Dedifferentiated amniotic fluid mesenchymal stem cell (primary cell): Measurements from ENCODE around the gene MAPK8IP2.
A peak's percentile ranks its signal among the peaks of the same experiment; 100 is the strongest.

ENCODE experiments used
- DNase-seq: peaks from one replicate; pipeline ENCODE4 v3.0.0-alpha.2; 2016; ENCODE audit errors: extremely low spot score

The MAPK8IP2 gene

DNA sequence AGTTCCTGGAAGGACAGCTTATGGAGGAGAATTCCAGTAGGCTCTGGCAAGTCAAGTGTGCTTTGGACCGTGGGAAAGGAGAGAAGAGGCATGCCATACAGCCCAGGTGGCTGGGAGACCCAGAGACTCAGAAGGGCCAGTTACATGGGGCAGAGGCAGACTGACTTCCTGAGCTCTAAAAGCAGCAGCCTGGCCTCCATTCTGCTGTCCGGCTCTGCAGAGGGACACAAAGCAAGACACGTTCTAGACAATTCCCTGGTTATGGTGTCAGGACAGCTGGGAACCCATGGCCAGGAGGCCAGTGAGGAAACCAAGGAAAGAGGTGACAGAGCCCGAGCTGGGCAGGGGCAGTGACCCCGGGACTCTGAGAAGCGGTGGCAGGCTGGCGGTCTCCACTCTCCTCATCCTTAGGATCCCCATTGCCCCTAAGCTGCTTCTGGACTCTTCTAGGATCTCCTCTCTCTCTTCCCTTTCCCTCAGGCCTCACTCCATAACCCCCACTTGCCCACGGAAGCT lies 25.1 kb upstream of the MAPK8IP2 start:
- no peak for DNase-seq

DNA sequence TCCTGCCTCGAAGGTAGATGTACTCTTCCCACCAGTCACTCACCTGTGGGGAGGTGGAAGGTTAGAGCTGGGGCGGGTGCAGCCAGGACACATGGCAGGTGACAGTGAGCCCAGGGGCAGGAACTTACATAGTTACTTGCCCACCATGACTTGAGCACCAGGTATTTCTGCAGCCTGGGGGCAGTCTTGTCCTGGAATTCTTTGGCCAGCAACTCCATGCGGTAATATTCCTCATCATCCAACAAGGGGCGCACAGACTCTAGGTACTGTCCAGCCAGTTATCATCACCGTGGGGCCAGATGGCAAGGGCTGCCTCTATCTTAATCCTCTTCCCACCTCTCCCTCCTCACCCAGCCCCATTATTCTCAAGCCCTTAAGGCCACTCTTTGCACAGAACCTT lies 24.5 kb upstream of the MAPK8IP2 start:
- DNase-seq: no peak

DNA sequence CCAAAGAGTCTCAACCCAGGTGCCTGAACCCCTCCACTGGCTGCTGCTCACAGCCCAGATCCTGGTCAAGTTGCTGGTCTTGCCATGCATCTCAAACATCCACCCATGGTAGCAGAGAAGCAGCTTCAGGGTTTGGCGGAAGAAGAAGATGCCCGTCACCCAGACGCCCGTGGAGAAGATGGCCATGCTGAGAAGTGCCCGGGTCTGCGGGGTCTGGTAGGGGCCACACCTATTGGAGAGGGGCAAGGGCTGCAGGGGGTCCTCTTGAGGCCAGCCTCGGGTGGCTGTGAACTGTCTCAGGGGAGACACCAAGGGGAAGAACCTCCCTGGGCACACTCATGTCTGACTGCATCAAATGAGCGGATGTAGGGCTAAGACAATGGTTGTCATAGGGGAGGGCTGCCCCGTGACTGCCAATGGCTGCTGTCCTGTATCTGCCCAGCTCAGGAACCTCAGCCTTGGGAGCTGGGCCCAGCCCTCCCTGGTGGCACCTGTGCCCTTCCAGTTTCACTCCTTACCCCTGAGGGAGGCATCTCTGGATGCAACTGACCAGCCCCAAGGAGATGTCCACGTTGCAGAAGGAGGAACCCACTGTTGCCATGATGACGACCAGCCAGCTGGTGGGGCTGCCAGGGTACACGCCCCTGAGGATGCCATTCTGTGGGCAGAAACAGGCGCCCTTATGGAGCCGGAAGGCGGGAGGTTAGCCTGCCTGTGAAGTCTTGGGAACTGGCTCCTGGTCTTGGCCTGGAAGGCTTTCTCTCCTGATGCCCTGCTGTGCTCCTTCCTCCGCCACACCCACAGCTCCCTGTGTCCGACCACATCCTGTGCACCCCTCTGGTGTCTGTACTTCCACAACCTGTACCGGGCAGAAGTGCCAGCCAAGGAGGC lies 23.5 kb upstream of the MAPK8IP2 start:
- no peak for DNase-seq

DNA sequence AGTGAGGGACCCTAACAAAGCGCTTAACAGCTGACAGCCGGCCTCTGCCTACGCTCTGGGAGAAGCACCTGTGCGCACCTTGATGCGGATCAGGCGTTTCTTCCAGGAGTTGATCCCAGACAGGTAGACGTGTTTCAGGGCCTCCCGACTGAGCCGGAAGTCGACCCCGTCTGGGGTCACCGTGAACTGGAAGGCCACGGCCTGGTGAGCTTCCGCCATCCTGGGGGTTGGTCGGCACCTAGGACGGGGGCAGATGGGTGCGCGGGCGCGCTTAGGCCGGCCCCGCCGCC lies 23.0 kb upstream of the MAPK8IP2 start:
- DNase-seq: no peak

DNA sequence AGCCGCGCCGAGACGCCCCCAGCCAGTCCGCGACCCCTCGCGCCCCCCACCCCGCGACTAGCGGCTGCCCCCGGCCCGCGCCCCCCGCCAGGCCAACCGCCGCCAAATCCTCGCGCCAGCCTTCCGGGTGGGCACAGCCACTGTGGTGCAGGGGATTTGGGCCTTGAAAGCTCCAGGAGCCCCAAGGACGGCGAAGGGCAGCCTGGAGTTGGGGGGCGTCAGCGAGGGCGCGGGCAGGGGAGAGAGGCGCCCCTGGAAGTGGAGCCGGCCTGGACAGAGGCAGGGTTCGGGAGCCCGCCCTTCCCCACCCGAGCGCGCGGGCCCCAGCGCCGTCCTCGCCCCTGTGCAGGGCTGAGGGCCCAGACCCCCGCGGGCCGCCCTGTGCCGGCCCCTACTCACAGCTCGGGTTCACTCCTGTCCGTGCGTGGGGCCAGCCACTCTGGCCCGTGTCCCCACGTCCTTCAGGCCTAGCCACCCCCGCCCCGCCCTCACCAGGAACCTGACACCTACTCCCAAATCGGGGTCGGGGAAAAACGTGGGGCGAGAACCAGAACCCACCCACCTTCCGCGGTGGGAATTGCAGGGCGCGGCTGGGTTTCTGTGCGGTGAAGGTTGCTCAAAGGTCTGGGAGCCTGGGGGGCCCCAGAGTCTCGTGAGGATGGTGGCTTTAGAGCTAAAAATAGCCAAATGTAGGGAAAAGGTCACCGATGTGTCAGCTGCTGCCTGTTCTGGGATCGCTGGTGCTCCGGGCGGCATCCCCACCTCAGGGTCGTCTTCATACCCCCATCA lies 22.4 kb upstream of the MAPK8IP2 start, which contains the start of gene CPT1B:
TSS of gene CPT1B (minus strand) at position 441 of the 789 bp plus-strand sequence. CDS start 512 bp downstream, outside the sequence.
- DNase-seq: no peak

DNA sequence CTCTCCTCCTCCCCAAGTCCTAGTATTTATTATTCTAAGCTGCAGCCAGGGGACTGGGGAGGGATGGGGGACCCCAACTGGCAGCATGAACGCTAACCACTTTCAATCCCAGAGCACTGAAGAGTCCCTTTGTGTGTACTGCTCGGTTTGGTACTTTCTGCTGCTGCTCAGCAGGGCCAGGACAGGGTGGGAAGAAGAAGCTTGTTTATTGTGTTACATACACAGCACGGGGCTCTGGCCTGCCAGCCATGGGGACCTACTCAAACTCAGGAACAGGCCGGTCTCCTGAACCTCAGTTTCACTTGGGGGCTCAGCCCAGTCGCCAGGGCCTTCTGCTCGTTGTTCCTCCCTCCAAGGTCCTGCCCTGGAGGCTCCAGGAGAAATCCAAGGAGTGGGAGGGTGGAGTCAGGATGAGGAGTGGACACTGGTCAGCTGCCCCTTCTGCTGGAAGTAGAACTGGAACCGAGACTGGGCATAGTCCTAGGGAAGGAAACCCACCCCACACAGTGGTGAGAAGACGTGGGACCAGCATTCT lies 21.8 kb upstream of the MAPK8IP2 start:
- DNase-seq: no peak

DNA sequence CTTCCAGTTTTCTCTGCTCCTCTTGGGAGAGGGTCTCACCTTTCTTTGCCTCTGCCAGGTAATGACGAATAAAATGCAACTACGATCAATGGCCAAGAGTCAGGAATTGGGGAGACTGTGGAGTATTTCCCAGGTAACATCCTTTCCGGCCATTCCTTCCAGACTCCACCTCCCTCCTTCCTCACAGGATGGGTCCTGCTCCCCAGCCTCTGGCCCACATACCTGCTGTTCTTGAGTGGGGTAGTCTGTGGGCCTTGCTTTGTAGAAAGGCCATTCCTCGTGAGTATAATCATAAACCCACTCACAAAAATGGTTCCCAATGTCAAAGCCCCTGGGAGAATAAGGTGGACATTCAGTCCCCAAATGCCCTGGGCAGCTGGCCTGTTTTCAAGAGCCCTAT lies 20.8 kb upstream of the MAPK8IP2 start:
- DNase-seq: no peak

DNA sequence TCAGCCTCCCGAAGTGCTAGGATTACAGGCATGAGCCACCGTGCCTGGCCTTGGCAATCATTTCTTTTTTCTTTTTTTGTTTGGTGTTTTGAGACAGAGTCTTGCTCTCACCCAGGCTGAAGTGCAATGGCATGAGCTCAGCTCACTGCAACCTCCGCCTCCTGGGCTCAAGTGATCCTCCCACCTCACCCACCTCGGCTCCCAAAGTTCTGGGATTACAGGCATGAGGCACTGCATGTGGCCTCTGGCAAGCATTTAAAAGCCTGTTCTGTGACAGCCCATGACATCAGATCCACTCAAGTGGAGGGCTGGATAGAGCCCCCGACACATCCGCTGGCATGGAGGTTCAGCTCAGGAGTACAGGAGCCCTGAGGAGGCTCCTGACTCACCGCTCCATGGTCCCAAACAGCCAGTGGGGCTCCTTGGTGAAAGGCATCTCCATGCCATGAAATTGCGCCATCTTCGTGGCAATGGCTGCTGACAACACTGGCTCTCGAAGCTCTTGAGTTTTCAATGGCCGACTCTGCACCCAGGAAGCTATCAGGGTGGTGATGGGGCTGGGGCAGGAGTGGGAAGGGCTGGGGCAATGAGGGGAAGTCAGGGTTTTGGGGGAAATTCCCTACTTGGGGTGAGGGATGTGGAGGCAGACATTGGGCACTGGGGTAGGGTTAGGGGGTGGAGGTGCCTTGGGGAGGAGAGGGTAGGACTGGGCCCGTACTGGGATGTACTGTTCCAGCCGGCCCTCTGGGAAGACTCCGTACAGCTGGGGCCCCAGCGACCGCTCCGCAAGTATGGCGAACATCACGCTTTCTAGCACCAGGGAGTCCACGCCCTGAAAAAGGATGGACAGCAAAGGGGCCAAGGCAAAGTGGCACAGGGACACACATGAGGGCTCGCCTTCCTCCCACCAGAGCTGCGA lies 19.3 kb upstream of the MAPK8IP2 start:
- no peak for DNase-seq

DNA sequence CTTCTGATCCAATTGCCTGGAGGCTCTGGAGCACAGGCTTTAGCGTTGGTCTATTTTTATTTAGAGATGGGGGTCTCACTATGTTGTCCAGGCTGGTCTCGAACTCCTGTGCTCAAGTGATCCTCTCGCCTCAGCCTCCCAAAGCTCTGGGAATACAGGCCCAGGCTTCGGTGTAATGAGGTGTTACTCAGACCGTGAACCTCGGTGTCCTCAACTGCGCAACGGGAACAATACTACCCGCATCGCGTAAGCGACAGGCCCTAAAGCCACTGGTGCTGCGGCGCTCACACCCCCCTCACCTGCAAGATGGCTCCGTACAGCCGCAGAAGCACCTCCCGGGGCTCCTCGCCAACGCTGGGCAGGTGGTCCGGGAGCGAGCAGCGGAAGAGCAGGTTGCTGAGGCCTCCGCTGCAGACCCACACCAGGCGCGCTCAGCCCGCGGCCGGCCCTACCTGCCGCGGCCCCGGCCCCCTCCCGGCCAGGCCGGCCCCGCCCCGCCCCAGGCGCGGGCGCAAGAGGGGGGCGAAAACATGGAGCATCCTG lies 18.6 kb upstream of the MAPK8IP2 start:
- no peak for DNase-seq

DNA sequence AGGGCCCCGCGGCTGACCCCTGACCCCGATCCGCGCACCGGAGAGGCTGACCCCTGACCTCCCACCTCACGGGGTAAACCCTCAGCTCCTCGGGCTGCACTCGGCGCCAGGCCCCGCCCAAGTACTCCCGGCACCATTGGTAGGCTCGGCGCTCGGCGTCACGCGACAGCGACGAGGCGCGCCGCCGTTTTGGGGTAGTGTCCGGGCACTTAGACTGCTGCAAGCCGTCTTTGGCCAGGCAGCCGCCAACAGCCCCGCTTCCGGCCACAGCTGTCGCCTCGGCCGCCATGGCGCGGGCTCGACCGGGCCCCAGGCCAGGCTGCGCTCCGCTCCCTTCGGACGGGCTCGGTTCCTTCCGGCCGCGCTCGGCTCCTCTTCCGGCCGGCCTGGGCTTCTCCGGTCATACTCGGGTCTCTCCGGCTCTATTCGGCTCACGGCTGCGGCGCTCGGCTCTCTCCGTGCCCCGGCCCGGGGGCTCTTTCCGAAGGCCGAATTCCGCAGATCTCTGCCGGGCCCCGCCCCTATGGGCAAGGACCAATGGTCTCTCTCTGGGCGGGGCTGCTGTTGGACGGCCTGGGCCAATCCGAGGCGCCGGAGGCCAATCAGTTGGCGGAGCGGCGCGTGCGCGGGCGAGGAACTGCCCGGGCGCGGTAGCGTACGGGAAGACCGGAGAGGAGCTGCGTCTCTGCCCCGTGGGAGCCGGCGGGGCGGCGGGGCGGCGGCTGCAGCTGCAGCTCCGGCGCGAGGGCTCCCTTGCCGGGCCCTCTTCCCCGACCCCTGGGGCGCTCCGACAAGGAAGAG lies 17.9 kb upstream of the MAPK8IP2 start, which contains the start of gene CHKB:
TSS of gene CHKB (minus strand) at position 357 of the 801 bp plus-strand sequence. CDS start at position 289, 68 bp downstream.
- DNase-seq: peak; percentile 99

DNA sequence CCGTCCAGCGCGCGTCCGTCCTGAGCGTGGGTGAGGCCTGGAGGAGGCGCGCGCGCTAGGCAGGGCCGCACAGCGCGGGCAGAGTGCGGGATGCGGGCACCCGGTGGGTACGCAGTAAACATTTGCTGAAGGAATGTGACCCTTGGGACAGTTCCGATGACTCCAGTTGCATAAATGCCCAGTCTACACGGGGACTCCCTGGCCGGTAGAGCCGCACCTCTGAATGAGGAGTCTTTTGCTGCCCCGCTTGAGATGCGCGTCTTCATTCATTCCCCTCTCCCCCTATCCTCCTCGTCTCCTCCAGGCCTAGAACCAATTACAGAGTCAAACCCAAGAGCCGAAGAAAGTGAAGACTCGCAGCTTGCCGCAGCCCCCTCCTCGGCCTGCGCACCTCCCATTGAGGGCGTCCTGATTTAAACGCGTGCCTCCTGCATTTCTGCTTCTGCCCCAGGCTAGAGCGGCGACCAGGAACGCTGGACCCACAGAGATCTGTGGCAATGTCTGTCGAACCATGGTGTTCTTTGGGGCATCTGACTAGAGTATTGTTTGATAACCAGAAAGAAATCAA lies 17.2 kb upstream of the MAPK8IP2 start:
- DNase-seq: no peak

DNA sequence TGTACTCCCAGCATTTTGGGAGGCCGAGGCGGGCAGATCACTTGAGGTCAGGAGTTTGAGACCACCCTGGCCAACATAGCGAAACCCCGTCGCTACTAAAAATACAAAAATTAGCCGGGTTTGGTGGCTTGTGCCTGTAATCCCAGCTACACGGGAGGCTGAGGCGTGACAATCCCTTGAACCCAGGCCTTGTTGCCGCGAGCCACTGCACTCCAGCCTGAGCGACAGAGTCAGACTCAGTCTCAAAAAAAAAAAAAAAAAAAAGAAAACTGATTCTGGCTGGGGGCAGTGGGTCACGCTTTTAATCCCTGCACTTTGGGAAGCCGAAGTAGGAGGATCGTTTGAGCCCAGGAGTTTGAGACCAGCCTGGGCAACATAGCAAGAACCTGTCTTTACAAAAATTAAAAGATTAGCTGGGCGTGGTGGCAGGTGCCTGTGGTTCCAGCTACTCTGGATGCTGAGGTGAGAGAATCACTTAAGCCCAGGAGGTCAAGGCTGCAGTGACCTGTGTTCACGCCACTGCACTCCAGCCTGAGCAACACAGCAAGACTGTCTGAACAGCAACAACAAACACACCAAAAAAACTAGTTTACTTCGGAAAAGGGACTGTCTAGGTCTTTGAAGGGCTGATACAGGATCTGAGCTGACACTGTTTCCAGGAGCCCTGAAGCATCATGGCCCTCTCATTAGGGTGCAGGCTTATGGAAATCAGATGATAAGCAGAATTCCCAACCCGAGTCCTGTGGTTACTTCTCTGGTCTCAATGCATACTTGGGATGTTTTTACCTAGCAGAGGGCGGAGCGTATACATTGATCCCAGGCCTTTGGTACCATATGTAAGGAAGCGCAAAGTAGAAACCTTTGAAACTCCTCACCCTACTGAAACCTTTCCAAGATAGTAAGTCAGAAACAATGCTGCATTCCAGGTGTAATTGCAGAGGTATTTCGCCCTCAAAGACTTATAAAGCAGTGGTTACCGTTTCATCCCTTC lies 16.2 kb upstream of the MAPK8IP2 start:
- no peak for DNase-seq

DNA sequence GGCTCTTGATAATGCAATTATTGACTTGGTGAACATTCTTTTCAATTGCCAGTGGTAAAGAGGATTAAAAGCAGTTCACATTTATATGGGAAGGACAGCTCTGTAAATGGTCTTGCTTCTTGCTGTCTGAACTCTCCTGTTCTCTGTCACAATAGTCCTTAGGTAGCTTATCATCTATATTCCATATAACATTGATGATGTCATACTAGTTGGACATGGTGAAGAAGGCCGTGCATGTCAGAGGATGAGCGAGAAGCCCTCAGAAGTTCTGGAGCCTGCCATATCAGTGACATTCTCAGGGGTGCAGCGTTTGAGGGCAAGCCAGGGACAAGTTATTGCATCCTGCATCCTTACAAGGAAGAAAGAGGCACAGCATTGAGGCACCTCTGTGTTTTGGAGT lies 15.4 kb upstream of the MAPK8IP2 start:
- no peak for DNase-seq

DNA sequence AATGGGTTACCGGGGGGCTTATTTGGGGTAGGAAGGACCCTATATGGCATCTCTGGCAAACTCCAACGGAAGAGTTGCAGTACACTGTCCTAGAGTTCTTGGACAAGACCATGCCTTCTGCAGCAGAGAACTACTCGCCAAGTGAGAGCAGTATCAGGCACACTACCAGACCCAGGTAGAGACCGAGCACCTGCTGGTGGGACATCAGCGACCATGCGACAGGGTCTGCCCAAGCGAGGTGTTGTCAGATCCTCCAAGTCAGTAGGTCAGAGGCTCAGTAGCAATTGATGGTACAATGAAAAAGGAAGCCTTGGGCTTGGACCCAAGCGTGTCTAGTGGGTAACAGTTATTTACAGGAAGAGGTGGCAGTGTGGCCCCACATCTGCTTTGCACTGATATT lies 14.8 kb upstream of the MAPK8IP2 start:
- no peak for DNase-seq

DNA sequence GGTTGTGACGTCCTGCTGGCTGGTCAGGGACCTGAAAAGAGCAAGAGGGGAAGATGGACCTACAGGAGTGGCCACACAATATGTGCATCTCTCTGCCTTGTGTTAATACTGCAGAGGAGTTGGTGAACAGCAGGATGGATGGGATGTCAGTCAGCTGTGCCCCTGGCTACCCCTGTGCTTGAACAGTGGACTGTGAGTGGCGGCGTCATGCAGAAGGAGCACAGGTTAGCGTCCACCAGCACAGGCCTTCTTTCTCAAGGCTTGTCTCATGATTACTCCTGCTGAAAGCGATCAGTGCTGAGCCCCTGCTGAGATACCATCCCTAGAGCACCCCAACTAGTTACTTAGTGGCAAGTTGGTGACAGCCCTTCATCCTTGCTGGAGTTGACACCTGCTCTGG lies 14.2 kb upstream of the MAPK8IP2 start:
- no peak for DNase-seq

DNA sequence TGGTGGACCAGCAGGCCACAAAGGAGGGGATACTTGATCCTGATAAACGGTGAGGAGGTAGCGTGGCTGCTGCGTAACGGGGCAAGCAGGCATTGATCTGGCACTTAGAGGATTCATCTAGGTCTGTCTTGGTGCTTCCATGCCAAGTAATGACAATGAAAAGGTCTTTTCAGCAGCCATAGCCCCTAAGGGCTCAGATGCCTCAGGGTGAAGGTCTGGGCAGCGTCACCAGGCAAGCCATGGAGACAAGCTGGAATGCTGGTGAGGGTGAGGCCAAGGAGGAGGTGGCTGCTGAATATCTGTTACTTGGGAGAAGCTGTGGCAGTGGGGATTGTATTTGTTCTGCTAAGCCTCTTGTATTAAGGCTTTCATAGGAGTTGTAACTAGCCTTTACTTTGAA lies 13.2 kb upstream of the MAPK8IP2 start:
- DNase-seq: no peak

DNA sequence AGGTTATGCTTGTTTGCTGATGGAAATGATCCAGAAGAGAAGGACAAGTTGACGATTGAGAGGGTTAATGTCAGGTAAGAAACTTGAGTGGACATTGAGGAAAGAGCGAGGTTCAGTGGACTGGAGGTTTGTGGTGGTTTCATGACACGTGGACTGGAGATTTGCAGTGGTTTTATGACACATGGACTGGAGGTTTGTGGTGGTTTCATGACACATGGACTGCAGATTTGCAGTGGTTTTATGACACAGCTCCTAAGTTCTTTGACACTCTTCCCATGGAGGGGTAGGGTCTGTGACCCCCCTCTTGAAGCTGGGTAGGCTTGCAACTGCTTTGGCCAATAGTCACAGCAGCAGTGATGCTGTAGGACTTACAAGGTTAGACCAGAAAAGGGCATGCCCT lies 5.4 kb upstream of the MAPK8IP2 start:
- no peak for DNase-seq

DNA sequence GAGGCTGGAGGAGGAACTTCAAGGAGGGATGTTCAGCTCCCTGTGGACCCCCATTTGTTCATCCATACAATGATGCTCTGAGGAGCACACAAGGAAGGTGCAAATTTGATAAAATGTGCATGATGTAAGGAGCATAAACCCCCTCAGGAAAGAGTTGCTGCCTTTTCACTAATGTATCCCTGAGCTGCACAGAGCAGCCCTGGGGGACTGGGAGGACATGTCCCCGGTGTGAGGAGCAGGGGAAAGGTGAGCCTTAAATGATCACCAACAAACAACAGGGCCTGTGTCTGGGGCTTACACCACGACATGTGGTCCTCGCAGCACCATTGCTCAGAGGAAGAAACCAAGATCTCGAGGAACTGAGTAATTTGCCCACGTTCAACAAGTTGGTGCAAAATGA lies 3.5 kb upstream of the MAPK8IP2 start:
- DNase-seq: no peak
